GM19397 (cell line): ENCODE data around the gene TAS1R3.

Experiments used
- ATAC-seq: cut with Tn5 transposase; IDR thresholded peaks from one replicate; pipeline ENCODE4 v1.9.1; 2021; ENCODE audit warnings: mild to moderate bottlenecking, moderate library complexity; ENCODE audit not compliant: unreplicated experiment

TAS1R3 gene

DNA sequence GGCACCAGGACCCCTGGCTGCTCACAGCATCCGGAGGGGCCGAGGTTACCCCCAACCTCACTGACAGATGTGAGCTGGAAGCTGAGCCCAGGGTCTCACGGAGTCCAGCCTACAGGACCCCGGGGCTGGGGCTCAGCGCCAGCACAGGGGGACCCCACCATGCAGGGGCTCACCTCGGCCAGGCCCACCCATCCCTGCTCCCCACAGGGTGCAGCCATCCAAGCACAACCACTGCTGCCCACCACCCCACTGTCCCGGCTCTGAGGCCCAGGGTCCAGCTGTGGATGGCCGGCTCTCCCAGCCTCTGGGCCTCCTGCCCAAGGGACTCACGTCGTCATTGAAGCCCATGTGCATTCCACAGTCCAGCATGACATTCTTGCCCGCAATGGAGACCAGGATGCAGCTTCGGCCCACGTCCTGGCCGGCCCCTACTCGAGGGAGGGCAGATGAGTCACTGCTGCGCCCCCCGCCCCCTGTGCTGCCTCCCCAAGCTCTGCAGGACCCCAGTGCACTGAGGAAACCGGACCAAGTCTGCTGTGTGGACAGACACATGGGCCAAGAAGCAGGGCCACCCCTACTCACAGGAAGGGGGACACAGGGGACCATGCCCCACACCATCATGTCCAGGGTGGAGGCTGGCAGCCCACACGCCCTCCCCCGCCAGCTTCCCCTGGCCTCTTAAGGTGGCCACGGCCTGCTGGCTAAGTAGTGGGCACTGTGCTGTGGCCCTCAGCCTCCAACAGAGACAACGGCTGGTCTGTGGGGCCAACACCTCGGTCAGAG is 10.2 kb upstream of the TAS1R3 start:
- ATAC-seq, result no peak

DNA sequence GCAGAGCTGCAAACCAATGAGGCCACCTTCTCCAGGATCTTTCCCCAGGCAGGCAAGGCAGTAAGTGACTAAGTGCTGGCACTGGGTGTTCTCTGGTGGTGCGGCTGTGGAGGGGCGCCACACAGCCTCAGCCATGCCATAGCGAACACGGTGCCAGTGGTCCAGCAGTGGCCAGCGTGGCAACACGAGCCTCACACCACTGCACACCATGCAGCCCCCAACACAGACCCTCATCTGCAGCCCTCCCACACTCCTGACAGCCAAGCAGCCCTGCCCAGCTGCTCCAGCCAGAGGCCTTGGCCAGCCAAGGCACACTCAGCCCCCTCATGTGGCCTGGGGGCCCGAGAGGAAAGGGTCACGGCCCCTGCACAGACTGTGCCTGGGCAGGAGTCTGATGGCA is 9.6 kb upstream of the TAS1R3 start:
- no peak for ATAC-seq

DNA sequence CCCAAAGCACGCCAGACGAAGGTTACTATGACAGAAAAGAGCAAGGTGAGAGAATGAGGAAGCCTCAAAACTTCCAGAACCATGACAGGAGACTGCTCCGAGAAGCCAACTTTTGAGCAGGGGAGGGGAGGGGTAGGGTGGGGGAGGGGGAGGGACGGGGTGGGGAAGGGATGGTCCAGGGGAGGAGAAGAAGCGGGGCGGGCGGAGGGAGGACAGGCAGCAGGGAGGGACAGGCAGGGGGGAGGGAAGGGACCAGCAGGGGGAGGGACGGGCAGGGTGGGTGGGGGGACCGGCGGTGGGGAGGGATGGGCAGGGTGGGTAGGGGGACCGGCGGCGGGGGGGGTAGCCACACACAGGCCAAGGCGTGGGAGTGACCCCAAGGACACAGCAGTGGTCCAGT is 8.7 kb upstream of the TAS1R3 start:
- ATAC-seq, result no peak

DNA sequence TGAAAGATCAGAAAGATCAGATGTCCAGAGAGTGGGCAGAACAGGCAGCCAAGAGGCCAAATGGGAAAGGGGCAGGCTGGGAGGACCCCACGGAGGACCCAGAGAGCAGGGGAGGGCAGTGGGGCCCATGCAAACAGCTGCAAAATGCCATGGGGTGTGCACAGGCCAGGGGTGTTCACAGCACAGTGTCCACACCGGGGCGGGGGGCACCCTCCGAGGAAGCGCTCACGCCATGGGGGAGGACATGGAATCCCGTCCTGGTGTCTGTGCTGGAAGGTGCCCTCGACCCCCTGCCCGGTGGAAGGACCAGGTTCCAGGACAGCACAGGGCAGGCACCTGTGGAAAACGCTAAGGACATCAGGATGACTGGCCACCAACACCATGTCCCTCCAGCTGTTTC is 8.1 kb upstream of the TAS1R3 start:
- ATAC-seq, result no peak

DNA sequence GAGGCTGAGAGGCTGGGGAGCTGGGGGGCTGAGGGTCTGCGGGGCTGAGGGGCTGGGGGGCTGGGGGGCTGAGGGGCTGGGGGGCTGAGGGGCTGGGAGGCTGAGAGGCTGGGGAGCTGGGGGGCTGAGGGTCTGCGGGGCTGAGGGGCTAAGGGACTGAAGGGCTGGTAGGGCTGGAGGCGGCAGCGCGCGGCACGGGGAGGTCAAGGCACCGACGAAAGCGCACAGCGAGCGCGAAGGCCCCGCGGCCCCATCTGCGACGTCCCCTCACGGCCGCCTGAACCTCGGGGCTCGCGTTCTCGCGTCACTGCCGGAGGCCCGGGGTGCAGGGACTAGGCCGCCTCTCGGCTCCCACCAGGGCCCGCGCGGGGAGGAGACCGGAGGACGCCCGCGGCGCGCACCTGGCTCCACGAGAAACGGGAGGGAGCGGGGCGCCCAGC is 7.0 kb upstream of the TAS1R3 start:
- ATAC-seq, result peak; percentile 26

DNA sequence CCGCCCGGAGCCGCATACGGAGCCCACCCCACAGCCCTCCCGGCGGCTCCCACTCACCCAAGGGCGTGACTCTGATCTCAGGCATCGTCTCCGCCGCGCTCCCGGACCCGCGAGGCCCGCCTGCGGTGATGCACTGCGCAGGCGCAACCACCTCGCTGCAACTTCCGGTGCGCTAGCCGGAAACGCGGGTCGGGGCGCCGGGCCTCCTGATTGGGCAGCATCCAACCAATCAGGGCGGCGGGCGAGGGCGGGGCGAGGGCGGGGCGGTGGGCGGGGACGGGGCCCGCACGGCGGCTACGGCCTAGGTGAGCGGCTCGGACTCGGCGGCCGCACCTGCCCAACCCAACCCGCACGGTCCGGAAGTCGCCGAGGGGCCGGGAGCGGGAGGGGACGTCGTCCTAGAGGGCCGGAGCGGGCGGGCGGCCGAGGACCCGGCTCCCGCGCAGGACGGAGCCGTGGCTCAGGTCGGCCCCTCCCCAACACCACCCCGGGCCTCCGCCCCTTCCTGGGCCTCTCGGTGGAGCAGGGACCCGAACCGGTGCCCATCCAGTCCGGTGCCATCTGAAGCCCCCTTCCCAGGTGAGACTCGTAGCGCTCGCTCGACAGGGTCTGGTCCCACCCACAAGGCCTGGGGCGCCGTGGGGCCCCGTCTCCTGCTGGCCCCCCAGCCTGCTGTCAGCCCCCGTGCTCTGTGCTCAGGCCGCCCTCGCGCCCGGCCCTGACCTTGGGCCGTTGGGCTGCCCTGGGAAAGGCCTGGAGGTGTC is 6.4 kb upstream of the TAS1R3 start, which contains the start of the genes CPTP and INTS11:
Gene CPTP (plus strand): TSS at position 279 of the 764 bp plus-strand sequence. CDS start 2,109 bp downstream, outside the sequence.
Gene INTS11 (minus strand): TSS at position 137 of the 764 bp plus-strand sequence. CDS start 52 bp downstream, at position 85.
- ATAC-seq, result peak; percentile 71

DNA sequence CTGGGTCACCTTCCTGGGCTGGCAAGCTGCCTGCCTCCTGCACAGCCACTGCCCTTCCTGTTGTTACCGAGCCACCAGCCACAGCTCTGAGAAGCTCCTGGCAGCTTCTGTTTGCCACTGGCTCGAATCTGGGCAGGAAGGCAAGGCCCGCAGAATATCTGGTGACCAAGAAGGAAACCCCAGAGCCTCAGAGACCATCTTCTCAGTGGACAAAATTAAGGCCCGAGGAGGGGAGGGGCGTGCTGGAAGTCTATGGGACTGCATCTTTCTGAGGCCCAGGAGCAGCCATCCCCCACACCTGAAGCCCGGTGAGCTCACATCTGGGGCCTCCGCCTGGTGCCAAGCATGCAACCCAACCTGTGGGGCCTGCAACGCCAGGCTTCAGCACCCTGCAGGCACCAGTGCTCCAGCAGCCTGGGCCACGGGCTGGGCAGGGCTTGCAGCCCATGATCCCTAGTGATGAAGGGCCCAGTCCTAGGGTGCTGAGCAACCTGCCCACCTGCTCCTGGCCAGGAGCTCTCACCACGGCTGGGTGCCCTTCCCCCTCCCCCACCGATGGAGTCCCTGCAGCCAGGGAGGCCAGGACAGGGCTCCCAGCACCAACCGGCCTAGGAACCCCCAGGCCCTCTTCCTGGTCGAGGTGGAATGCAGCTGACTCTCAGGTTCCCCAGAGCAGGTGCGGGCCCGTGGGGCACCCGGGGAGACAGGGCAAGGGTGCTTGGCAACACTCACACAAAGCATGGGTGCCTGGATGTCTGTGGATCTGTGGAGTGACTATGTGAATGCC is 5.6 kb upstream of the TAS1R3 start:
- no peak for ATAC-seq

DNA sequence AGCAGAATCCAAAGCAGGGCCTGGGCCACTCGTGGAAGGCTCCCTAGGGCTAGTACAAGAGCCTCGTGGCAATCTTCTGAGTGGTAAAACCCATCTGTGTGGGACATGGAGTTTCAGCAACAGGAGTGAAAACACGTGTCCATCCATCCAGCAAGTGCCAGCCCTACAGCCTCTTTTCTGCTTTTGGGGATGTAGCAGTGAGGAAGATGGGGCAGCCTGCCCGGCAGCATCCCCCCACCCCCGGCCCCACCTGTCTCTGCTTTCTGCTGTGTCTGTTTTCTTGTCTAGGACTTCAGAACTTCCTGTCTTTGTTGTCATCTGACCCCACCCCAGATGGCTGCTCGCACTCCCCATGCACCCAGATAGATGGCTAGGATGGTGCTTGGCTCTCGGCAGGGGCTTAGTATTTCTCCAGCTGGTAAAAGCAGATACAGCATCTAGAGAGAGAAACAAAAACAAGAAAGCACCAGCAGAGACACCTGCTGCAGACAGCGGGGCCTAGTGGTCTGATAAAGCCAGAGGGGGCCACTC is 4.9 kb upstream of the TAS1R3 start:
- no peak for ATAC-seq

DNA sequence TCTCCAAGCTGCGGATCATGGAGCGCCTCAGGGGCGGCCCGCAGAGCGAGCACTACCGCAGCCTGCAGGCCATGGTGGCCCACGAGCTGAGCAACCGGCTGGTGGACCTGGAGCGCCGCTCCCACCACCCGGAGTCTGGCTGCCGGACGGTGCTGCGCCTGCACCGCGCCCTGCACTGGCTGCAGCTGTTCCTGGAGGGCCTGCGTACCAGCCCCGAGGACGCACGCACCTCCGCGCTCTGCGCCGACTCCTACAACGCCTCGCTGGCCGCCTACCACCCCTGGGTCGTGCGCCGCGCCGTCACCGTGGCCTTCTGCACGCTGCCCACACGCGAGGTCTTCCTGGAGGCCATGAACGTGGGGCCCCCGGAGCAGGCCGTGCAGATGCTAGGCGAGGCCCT is 3.8 kb upstream of the TAS1R3 start:
- no peak for ATAC-seq

DNA sequence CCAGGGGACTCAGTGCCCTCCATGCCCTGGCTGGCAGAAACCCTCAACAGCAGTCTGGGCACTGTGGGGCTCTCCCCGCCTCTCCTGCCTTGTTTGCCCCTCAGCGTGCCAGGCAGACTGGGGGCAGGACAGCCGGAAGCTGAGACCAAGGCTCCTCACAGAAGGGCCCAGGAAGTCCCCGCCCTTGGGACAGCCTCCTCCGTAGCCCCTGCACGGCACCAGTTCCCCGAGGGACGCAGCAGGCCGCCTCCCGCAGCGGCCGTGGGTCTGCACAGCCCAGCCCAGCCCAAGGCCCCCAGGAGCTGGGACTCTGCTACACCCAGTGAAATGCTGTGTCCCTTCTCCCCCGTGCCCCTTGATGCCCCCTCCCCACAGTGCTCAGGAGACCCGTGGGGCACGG is 2.8 kb upstream of the TAS1R3 start:
- no peak for ATAC-seq

DNA sequence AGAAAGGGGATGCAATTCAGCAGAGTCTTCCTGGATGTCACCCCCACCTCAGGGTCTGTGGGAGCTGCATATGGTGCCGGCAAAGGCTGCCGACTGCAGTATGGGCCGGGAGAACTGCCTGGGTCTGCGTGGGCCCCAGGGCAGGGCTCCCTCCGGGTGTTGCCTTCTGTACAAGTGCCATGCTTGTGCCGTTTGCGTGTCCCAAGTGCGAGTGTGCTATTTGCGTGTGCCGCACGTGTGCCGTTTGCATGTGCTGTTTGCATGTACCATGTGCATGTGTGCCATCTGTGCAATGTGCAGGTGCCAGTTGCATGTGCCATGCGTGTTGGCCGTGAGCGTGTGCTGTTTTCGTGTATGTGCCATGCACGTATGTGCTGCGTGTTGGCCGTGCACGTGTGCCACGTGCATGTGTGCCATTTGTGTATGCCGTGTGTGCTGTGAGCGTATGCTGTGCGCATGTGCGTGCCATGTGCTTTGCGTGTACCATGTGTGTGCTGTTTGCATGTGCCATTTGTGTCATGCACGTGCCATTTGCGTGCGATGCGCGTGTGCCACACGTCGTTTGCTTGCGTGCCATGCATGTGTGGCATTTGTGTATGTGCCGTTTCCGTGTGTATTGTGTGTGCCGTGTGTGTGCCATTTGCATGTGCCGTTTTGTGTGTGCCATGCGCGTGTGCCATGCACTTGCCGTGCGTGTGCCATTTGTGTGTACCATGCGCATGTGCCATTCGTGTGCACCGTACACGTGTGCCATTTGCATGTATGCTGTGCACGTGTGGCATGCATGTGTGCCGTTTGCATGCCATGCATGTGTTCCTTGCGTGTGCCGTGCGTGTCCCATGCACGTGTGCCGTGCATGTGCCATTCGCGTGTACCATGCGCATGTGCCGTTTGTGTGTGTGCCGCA is 1.5 kb upstream of the TAS1R3 start:
- ATAC-seq, result no peak

DNA sequence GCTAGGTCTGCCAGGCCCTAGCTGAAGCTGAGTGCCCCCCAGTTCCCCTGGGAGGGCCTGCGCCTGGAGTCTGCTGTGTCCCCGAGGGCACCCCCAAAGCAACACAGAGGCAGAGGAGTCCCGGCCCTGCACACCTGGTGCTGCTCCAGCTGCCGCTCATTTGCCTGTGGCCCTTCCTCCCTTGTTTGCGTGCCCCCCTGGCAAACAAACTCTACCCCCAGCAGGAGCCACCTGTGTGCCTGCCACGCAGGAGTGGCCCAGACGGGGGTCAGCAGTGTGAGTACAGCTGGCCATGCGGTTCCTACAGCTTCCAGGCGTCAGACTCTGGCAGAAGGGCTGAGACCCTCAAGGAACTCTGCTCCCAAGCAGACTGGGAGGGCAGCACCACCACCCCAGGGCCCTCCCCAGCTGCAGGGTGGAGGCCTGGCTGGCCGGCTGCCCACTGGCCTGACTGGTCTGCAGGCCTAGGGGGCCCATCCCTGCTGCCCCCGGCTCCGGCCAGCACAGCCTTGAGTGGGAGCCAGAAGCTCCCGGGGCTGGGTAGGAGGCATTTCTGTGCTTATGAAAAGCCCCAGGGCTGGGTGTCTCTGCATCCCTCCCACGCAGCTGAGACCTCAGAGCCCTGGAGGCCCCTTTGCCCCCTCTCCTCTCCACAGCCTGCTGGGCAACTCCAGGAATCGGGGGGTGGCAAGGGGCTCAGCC is 563 bp upstream of the TAS1R3 start:
- ATAC-seq, result no peak

DNA sequence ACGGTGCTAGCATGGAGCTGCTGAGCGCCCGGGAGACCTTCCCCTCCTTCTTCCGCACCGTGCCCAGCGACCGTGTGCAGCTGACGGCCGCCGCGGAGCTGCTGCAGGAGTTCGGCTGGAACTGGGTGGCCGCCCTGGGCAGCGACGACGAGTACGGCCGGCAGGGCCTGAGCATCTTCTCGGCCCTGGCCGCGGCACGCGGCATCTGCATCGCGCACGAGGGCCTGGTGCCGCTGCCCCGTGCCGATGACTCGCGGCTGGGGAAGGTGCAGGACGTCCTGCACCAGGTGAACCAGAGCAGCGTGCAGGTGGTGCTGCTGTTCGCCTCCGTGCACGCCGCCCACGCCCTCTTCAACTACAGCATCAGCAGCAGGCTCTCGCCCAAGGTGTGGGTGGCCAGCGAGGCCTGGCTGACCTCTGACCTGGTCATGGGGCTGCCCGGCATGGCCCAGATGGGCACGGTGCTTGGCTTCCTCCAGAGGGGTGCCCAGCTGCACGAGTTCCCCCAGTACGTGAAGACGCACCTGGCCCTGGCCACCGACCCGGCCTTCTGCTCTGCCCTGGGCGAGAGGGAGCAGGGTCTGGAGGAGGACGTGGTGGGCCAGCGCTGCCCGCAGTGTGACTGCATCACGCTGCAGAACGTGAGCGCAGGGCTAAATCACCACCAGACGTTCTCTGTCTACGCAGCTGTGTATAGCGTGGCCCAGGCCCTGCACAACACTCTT is 1.1 kb downstream of the TAS1R3 start:
- ATAC-seq, result no peak

DNA sequence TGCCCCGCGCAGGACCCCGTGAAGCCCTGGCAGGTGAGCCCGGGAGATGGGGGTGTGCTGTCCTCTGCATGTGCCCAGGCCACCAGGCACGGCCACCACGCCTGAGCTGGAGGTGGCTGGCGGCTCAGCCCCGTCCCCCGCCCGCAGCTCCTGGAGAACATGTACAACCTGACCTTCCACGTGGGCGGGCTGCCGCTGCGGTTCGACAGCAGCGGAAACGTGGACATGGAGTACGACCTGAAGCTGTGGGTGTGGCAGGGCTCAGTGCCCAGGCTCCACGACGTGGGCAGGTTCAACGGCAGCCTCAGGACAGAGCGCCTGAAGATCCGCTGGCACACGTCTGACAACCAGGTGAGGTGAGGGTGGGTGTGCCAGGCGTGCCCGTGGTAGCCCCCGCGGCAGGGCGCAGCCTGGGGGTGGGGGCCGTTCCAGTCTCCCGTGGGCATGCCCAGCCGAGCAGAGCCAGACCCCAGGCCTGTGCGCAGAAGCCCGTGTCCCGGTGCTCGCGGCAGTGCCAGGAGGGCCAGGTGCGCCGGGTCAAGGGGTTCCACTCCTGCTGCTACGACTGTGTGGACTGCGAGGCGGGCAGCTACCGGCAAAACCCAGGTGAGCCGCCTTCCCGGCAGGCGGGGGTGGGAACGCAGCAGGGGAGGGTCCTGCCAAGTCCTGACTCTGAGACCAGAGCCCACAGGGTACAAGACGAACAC is 1.8 kb downstream of the TAS1R3 start:
- ATAC-seq, result no peak

DNA sequence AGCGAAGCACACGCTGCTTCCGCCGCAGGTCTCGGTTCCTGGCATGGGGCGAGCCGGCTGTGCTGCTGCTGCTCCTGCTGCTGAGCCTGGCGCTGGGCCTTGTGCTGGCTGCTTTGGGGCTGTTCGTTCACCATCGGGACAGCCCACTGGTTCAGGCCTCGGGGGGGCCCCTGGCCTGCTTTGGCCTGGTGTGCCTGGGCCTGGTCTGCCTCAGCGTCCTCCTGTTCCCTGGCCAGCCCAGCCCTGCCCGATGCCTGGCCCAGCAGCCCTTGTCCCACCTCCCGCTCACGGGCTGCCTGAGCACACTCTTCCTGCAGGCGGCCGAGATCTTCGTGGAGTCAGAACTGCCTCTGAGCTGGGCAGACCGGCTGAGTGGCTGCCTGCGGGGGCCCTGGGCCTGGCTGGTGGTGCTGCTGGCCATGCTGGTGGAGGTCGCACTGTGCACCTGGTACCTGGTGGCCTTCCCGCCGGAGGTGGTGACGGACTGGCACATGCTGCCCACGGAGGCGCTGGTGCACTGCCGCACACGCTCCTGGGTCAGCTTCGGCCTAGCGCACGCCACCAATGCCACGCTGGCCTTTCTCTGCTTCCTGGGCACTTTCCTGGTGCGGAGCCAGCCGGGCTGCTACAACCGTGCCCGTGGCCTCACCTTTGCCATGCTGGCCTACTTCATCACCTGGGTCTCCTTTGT is 2.6 kb downstream of the TAS1R3 start:
- no peak for ATAC-seq

DNA sequence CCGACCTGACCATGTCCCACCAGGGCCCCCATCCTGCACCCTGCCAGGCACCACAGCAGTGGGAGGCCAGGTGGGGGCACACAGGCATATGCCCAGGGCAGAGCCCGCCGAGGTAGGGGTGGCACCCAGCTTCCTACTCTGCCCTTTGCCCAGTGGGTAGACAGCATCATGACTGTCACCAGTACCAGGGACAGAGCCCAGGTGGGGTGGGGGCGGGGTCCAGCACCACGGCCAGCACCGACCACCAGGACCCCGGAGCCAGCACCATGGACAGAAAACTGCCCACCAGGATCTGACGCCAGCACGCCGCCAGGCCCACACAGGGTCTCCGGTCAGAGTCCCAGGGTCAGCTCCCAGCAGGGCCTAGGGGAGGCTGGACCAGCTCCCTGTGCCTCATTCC is 3.8 kb downstream of the TAS1R3 start:
- no peak for ATAC-seq

DNA sequence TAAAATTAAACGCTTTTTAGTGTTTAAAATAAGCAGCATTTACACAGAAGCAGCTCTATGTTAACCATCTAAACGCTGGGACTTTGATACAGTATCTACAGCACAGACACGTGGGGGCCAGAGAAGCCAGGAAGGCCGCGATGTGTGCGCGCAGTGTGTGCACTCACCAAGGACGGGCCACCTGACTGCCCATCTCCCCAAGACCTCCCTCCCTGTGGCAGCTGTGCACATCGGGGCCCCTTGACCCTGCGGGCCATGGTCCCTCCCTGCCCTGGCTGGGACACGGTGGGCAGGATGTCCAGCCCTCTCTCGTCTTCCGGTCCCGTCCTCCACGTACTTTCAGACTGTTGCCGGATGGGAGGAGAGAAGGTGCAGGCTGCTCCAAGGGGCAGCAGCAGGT is 4.2 kb downstream of the TAS1R3 start:
- no peak for ATAC-seq
